Liver (tissue), 3 donors: Measurements from ENCODE around the gene SCP2.

Source experiments
- CTCF ChIP-seq: fragments of 150-350 bp; IDR thresholded peaks from 2 replicates; pipeline ENCODE4 v1.5.1; 2017; ENCODE audit warnings: improper control_type of control experiment, low read depth, low read length; ENCODE audit not compliant: missing input control
- EGR1 ChIP-seq, 2 donors: IDR thresholded peaks; 2 replicates each; pipeline ENCODE4 v1.6.1; 2016 to 2018; ENCODE audit warnings: antibody characterized with exemption in 2 of 2, low read depth in 2 of 2
- GABPA ChIP-seq, 2 donors: IDR thresholded peaks in 1 of 2; conservative IDR thresholded peaks in 1 of 2; 2 replicates each; pipeline ENCODE4 v1.6.1; 2016; ENCODE audit warnings: antibody characterized with exemption in 2 of 2, mild to moderate bottlenecking in 1 of 2, moderate library complexity in 1 of 2
- HNF4A ChIP-seq, 2 donors: conservative IDR thresholded peaks; 2 replicates each; pipeline ENCODE4 v1.6.1; 2016; ENCODE audit warnings: antibody characterized with exemption in 2 of 2, mild to moderate bottlenecking in 2 of 2
- JUND ChIP-seq, 2 donors: IDR thresholded peaks; 2 replicates each; pipeline ENCODE4 v1.6.1; 2016; ENCODE audit warnings: antibody characterized with exemption in 2 of 2
- MAX ChIP-seq: IDR thresholded peaks from 2 replicates; pipeline ENCODE4 v1.6.1; 2016; ENCODE audit warnings: antibody characterized with exemption
- RAD21 ChIP-seq, 2 donors: IDR thresholded peaks; 2 replicates each; pipeline ENCODE4 v1.6.1; 2016; ENCODE audit warnings: antibody characterized with exemption in 2 of 2, mild to moderate bottlenecking in 2 of 2
- REST ChIP-seq: IDR thresholded peaks from 2 replicates; pipeline ENCODE4 v1.6.1; 2016; ENCODE audit warnings: antibody characterized with exemption, mild to moderate bottlenecking
- SP1 ChIP-seq: IDR thresholded peaks from 2 replicates; pipeline ENCODE4 v1.6.1; 2018; ENCODE audit warnings: antibody characterized with exemption, mild to moderate bottlenecking
- TAF1 ChIP-seq: conservative IDR thresholded peaks from 2 replicates; pipeline ENCODE4 v1.6.1; 2016; ENCODE audit warnings: antibody characterized with exemption, mild to moderate bottlenecking
- YY1 ChIP-seq: IDR thresholded peaks from 2 replicates; pipeline ENCODE4 v1.6.1; 2016; ENCODE audit warnings: antibody characterized with exemption, mild to moderate bottlenecking
- ZBTB33 ChIP-seq: IDR thresholded peaks from 2 replicates; pipeline ENCODE4 v1.6.1; 2016; ENCODE audit warnings: antibody characterized with exemption
- TF ChIP-seq, protein P1 (sequence below): IDR thresholded peaks from 2 replicates; pipeline ENCODE4 v1.6.1; 2016; ENCODE audit warnings: antibody characterized with exemption
- donor health status: healthy.
- donor health status: healthy.

- TF ChIP-seq RAD21 (IDR thresholded peaks at IDR 0.05), result no peak
- no peak for TF ChIP-seq HNF4A (conservative IDR thresholded peaks at IDR 0.05)
- no peak for TF ChIP-seq CTCF
- TF ChIP-seq JUND (IDR thresholded peaks at IDR 0.05), result no peak
- TF ChIP-seq MAX, result no peak
- TF ChIP-seq YY1, result no peak
- TF ChIP-seq SP1, result no peak
- no peak for TF ChIP-seq EGR1 (IDR thresholded peaks at IDR 0.05; ENCODE audit: low read depth in 2 of 2)
- no peak for TF ChIP-seq TAF1
- no peak for TF ChIP-seq REST
- no peak for TF ChIP-seq ZBTB33
- TF ChIP-seq, protein P1, sequence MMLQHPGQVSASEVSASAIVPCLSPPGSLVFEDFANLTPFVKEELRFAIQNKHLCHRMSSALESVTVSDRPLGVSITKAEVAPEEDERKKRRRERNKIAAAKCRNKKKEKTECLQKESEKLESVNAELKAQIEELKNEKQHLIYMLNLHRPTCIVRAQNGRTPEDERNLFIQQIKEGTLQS, result no peak
- no peak for TF ChIP-seq GABPA (IDR thresholded peaks at IDR 0.05 in 1 of 2, conservative IDR thresholded peaks at IDR 0.05 in 1 of 2)
These were observed 110.1 kb downstream of the SCP2 start for GRCh38 chr1:53037159-53037558.
